Measurements from ENCODE around the gene HSH2D.
A peak's percentile ranks its signal among the peaks of the same experiment; 100 is the strongest.
"Not testable (repeated sequence)": the region's sequence is repeated elsewhere in the genome, so short reads cannot be mapped to it uniquely, and the experiment has no call there.

The HSH2D gene

DNA sequence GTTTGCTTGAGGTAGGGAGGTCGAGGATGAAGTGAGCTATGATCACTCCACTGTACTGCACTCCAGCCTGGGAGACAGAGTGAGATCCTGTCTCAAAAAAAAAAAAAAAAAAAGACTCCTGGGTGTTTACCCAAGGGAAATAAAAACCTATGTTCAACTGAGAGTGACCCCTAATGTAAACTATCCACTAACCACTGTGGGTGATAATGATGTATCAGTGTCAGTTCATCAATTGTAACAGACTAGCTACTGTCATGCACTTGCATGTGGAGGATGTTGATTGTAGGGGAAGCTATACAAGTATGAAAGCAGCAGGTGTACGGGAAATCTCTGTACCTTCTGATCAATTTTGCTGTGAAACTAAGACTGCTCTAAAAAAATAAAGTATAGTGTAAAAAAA is 32.5 kb downstream of the HSH2D start:
- peaks cover 3% of the 10 kb centered on the region for H3K4me1 Mint-ChIP-seq
- peaks cover 2% of the 10 kb centered on the region for H3K9me3 Mint-ChIP-seq
- no peaks in the 10 kb centered on the region for H3K36me3 Mint-ChIP-seq (ENCODE audit: low read depth)
- peaks cover 9% of the 10 kb centered on the region for H3K27me3 Mint-ChIP-seq (ENCODE audit: low read depth)
- H3K27ac Mint-ChIP-seq: no peak overlapping the region
- no peak overlapping the region for H3K4me3 Mint-ChIP-seq
- TF ChIP-seq, protein P1, sequence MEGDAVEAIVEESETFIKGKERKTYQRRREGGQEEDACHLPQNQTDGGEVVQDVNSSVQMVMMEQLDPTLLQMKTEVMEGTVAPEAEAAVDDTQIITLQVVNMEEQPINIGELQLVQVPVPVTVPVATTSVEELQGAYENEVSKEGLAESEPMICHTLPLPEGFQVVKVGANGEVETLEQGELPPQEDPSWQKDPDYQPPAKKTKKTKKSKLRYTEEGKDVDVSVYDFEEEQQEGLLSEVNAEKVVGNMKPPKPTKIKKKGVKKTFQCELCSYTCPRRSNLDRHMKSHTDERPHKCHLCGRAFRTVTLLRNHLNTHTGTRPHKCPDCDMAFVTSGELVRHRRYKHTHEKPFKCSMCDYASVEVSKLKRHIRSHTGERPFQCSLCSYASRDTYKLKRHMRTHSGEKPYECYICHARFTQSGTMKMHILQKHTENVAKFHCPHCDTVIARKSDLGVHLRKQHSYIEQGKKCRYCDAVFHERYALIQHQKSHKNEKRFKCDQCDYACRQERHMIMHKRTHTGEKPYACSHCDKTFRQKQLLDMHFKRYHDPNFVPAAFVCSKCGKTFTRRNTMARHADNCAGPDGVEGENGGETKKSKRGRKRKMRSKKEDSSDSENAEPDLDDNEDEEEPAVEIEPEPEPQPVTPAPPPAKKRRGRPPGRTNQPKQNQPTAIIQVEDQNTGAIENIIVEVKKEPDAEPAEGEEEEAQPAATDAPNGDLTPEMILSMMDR (IDR thresholded peaks at IDR 0.05; ENCODE audit: unreplicated experiment in 3 of 3): no peak

DNA sequence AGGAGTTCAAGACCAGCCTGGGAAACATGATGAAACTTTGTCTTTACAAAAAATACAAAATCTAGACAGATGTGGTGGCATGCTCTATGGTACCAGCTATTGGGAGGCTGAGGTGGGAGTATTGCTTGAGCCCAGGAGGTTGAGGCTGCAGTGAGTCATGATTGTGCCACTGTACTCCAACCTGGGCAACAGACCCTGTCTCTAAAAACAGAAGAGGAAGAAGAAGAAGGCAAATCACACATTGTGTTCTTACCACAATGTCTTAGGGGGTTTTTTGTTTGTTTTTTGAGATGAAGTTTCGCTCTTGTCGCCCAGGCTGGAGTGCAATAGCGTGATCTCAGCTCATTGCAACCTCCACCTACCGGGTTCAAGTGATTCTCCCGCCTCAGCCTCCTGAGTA is 35.4 kb downstream of the HSH2D start:
- not testable (repeated sequence) for H3K27ac Mint-ChIP-seq; H3K36me3 Mint-ChIP-seq (ENCODE audit: low read depth); H3K4me3 Mint-ChIP-seq; H3K4me1 Mint-ChIP-seq; H3K9me3 Mint-ChIP-seq
- peaks cover 17% of the 10 kb centered on the region for H3K27me3 Mint-ChIP-seq (ENCODE audit: low read depth)

- Mint-ChIP-seq H3K36me3 (ENCODE audit: low read depth) (peaks cover 7% of the 10 kb centered on the region), H3K27ac (no peak overlapping the region)
- TF ChIP-seq, protein P1 (IDR thresholded peaks at IDR 0.05; ENCODE audit: unreplicated experiment in 3 of 3): no peak
Observed at GRCh38 chr19:16180611-16181010, 37.1 kb downstream of the HSH2D start.

GRCh38 chr19:16184665-16185122 is 41.2 kb downstream of the HSH2D start:
- Mint-ChIP-seq H3K4me3 (peak overlapping the region; percentile 97 to 100 (median 98)), H3K27me3 (ENCODE audit: low read depth) (peaks cover 16% of the 10 kb centered on the region), H3K27ac (peak overlapping the region; percentile 96 to 99 (median 97)), H3K9me3 (no peaks in the 10 kb centered on the region), H3K4me1 (peaks cover 21% of the 10 kb centered on the region), H3K36me3 (ENCODE audit: low read depth) (peaks cover 31% of the 10 kb centered on the region)
- TF ChIP-seq, protein P1 (IDR thresholded peaks at IDR 0.05; ENCODE audit: unreplicated experiment in 3 of 3): peak in 1 of 3 experiments; percentile 39

More at GRCh38 chr19:16180611-16181010, 37.1 kb downstream of the HSH2D start:
- H3K27me3 Mint-ChIP-seq (ENCODE audit: low read depth): peaks cover 22% of the 10 kb centered on the region
- no peak overlapping the region for H3K4me3 Mint-ChIP-seq
- peaks cover 14% of the 10 kb centered on the region for H3K4me1 Mint-ChIP-seq
- no peaks in the 10 kb centered on the region for H3K9me3 Mint-ChIP-seq

DNA sequence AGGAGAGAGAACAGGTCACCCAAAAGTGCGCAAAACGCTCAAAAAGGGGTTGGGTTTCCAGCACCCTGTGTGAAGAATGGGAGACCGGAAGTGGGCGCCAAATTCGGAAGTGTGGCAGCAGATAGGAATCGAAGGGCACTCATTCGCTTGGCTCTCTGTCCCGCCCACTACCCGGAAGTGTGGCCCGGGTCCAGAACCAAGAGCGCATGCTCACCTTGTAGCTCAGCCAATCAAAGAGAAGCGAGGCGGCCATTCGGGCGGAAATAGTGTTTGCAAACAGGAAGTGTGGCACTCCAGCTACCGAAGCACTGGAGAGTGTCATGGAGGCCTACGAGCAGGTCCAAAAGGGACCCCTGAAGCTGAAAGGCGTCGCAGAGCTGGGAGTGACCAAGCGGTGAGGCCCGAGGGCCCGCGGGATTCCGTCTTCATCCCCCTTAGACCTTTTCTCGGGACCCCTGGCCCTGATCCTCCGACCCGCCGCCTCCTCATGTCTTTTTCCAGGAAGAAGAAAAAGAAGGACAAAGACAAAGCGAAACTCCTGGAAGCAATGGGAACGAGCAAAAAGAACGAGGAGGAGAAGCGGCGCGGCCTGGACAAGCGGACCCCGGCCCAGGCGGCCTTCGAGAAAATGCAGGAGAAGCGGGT is 41.8 kb downstream of the HSH2D start, which contains the start of gene FAM32A:
TSS of gene FAM32A (plus strand) at position 288 of the 645 bp plus-strand sequence. CDS start at position 321, 33 bp downstream.
- Mint-ChIP-seq H3K4me3 (peak within 1 kb of the TSS; percentile 97 to 100 (median 98)), H3K27me3 (ENCODE audit: low read depth) (peaks cover 12% of the 10 kb centered on the region), H3K27ac (peak within 1 kb of the TSS; percentile 96 to 99 (median 97)), H3K9me3 (no peaks in the 10 kb centered on the region), H3K4me1 (peaks cover 21% of the 10 kb centered on the region), H3K36me3 (ENCODE audit: low read depth) (peaks cover 36% of the 10 kb centered on the region)
- TF ChIP-seq, protein P1 (IDR thresholded peaks at IDR 0.05; ENCODE audit: unreplicated experiment in 3 of 3): peak in 2 of 3 experiments; percentile 35 to 36

- Mint-ChIP-seq H3K36me3 (ENCODE audit: low read depth) (peaks cover 37% of the 10 kb centered on the region), H3K27me3 (ENCODE audit: low read depth) (peaks cover 12% of the 10 kb centered on the region), H3K27ac (peak overlapping the region; percentile 96 to 99 (median 97)), H3K9me3 (no peaks in the 10 kb centered on the region), H3K4me1 (peaks cover 18% of the 10 kb centered on the region), H3K4me3 (peak overlapping the region; percentile 97 to 100 (median 98))
- TF ChIP-seq, protein P1 (IDR thresholded peaks at IDR 0.05; ENCODE audit: unreplicated experiment in 3 of 3): peak; percentile 29 to 46 (median 44)
Observed at GRCh38 chr19:16185768-16186123, 42.3 kb downstream of the HSH2D start.

Measured in nephron (organoid).